BLaER1 treated with 17β-estradiol and CSF1 and Interleukin-3, amounts not matched to agents 10 nM and 100 nM (cell line): ENCODE measurements around the gene ZNF507.
"Not testable (repeated sequence)": the region's sequence is repeated elsewhere in the genome, so short reads cannot be mapped to it uniquely, and the experiment has no call there.

ENCODE experiments used
- H3K27ac ChIP-seq, 11 experiments: shearing (Covaris generic); formaldehyde crosslinking; 2 replicates each; pipeline ENCODE4 v1.8.1; 2022
- H3K27me3 ChIP-seq, 11 experiments: shearing (Covaris generic); formaldehyde crosslinking; 2 replicates each; pipeline ENCODE4 v1.8.1; 2022
- H3K36me3 ChIP-seq, 11 experiments: shearing (Covaris generic); formaldehyde crosslinking; 2 replicates each; pipeline ENCODE4 v1.8.1; 2022
- H3K4me1 ChIP-seq, 10 experiments: shearing (Covaris generic); formaldehyde crosslinking; 2 replicates each; pipeline ENCODE4 v1.8.1; 2022
- H3K4me2 ChIP-seq, 11 experiments: shearing (Covaris generic); formaldehyde crosslinking; 2 replicates each; pipeline ENCODE4 v1.8.1; 2022
- H3K4me3 ChIP-seq, 10 experiments: shearing (Covaris generic); formaldehyde crosslinking; 2 replicates each; pipeline ENCODE4 v1.8.1; 2022
- H3K9ac ChIP-seq, 11 experiments: shearing (Covaris generic); formaldehyde crosslinking; 2 replicates each; pipeline ENCODE4 v1.8.1; 2022
- H3K9me3 ChIP-seq, 11 experiments: shearing (Covaris generic); formaldehyde crosslinking; replicated peaks in 1 of 11; 2 replicates each; pipeline ENCODE4 v1.8.1; 2022
- H4K20me1 ChIP-seq, 11 experiments: shearing (Covaris generic); formaldehyde crosslinking; 2 replicates each; pipeline ENCODE4 v1.8.1; 2022
- Cebpa-rat ChIP-seq, 11 experiments: shearing (Covaris generic); IDR thresholded peaks; 2 replicates each; pipeline ENCODE4 v1.8.1; 2022

ZNF507 gene

DNA sequence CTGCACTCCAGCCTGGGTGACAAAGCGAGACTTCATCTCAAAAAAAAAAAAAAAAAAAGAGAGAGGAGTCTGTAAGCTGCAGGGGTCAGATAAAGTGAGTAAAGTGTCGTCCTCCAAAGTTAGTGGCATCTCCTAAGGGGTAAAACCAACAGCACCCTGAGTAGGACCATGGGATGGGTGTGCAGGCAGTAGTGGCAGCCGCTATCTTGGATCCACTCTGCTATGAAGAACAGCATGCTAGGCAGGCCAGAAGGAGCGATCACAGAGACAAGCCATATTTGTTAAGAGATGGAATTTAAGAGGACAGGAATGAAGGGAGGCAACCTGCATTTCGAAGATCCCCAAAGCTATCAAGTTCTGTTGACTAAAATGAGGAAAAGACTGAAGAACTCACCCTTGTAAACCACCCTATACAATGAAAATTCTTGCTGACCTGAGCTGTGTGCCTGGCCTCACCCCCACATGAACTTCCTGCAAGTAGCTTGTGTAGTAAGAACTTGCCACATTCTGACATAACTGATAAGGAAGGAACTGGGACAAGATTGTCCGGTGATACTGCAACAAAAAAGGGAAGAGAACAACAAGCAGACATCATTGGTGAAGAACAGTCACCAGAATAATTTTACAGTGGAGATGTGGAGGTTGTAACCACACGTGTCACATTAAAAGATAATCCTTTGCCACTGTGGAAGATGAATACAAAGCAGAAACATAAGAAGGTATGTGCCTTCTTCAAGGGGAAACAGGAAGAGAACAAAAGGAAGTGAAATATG, 76.4 kb downstream of the ZNF507 start:
- Histone ChIP-seq H3K9me3 (peaks cover 0 to 7% (median 0%) of the 10 kb centered on the region in 11 experiments; a peak in 3 of 22 replicates), H3K27me3 (no peaks in the 10 kb centered on the region), H4K20me1 (peaks cover 0 to 10% (median 0%) of the 10 kb centered on the region in 11 experiments; a peak in 1 of 22 replicates), H3K36me3 (peaks cover 22 to 85% (median 56%) of the 10 kb centered on the region in 11 experiments), H3K27ac (peak overlapping the region in 10 of 11 experiments; percentile 14 to 85 (median 66); a peak in 20 of 22 replicates), H3K4me2 (peak overlapping the region; percentile 4 to 89 (median 63)), H3K9ac (peak overlapping the region in 7 of 11 experiments; percentile 7 to 63 (median 44); a peak in 10 of 22 replicates), H3K4me1 (peaks cover 10 to 45% (median 24%) of the 10 kb centered on the region in 10 experiments), H3K4me3 (peak overlapping the region in 1 of 10 experiments; percentile 41; a peak in 3 of 20 replicates)
- TF ChIP-seq Cebpa-rat (IDR thresholded peaks at IDR 0.05) = peak in 6 of 11 experiments; percentile 9 to 63 (median 44); a peak in 4 of 22 replicates

DNA sequence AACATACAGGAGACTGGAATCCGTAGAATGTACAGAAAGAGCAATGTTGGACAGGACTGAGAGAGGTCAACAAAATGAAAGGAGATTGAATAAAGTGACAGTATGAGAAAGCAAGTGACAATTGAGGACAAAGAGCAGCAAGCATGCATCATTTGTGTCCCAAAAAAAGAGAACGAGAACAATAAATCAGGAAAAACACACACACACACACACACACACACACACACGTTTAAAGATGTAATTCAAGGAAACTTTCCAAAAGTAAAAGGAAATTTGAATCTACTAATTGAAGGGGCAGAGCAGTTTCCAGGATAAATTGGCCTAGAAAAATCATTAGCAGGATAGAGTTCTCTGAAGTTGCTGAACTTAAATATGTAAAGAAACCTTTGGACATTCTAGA, 77.0 kb downstream of the ZNF507 start:
- Histone ChIP-seq H3K4me1 (peaks cover 10 to 44% (median 24%) of the 10 kb centered on the region in 10 experiments), H3K36me3 (peaks cover 22 to 85% (median 54%) of the 10 kb centered on the region in 11 experiments), H3K9me3 (0 out of 22 replicates have a peak, but pooled peaks cover 0 to 6% (median 0%) of the 10 kb centered on the region in 11 experiments), H3K9ac (peak overlapping the region in 5 of 11 experiments; percentile 7 to 63 (median 61); a peak in 7 of 22 replicates), H3K4me3 (no peak overlapping the region), H4K20me1 (peaks cover 0 to 10% (median 0%) of the 10 kb centered on the region in 11 experiments; a peak in 1 of 22 replicates), H3K4me2 (peak overlapping the region; percentile 4 to 89 (median 63); a peak in 18 of 22 replicates), H3K27me3 (no peaks in the 10 kb centered on the region), H3K27ac (peak overlapping the region in 10 of 11 experiments; percentile 13 to 85 (median 66); a peak in 18 of 22 replicates)
- no peak for TF ChIP-seq Cebpa-rat (IDR thresholded peaks at IDR 0.05)

DNA sequence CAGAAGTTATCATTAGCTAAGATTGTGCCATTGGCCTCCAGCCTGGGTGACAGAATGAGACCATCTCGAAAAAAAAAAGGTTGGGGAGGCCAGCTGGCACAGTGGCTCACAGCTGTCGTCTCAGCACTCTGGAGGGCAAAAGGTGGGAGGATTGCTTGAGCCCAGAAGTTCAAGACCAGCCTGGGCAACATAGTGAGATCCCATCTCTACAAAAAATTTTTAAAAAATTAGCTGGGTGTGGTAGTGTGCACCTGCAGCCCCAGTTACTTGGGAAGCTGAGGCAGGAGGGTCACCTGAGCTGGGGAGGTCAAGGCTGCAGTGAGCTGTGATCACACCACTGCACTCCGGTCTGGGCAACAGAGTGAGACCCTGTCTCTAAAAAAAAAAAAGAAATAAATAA, 78.5 kb downstream of the ZNF507 start:
- Histone ChIP-seq H3K27ac (peak overlapping the region in 1 of 11 experiments; percentile 8; a peak in 1 of 22 replicates), H3K4me2 (peak overlapping the region in 3 of 11 experiments; percentile 12 to 89 (median 82); a peak in 3 of 22 replicates), H3K36me3 (peaks cover 25 to 85% (median 54%) of the 10 kb centered on the region in 11 experiments), H4K20me1 (peaks cover 0 to 14% (median 0%) of the 10 kb centered on the region in 11 experiments; a peak in 2 of 22 replicates), H3K4me1 (peaks cover 10 to 44% (median 24%) of the 10 kb centered on the region in 10 experiments)
- H3K9ac ChIP-seq, H3K9me3 ChIP-seq, H3K4me3 ChIP-seq, H3K27me3 ChIP-seq: not testable (repeated sequence)

DNA sequence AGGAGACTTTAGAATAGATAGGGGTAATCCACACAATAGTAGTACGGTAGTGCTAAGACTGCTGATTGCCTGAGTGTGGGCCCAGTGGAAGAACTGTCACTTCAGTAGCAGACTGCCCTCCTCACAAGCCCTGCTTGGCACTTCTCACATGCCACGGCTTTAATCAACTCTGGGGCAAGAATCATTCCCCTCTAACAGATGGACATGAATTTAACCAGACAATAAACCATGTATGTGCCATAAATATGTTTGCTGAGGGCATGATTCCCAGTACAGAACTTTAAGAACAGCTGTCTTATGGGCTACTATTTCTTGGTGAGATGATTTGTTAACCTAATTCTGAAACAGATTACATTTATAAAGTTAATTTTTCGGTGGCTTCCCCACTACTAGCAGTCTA, 82.1 kb downstream of the ZNF507 start:
- Histone ChIP-seq H4K20me1 (peaks cover 0 to 16% (median 0%) of the 10 kb centered on the region in 11 experiments; a peak in 2 of 22 replicates), H3K4me2 (no peak overlapping the region), H3K27me3 (no peaks in the 10 kb centered on the region), H3K4me1 (peaks cover 0 to 15% (median 5%) of the 10 kb centered on the region in 10 experiments; a peak in 16 of 20 replicates), H3K36me3 (peaks cover 37 to 94% (median 52%) of the 10 kb centered on the region in 11 experiments), H3K27ac (no peak overlapping the region), H3K9me3 (0 out of 22 replicates have a peak, but pooled peaks cover 0 to 6% (median 0%) of the 10 kb centered on the region in 11 experiments), H3K9ac (no peak overlapping the region), H3K4me3 (no peak overlapping the region)
- no peak for TF ChIP-seq Cebpa-rat (IDR thresholded peaks at IDR 0.05)

DNA sequence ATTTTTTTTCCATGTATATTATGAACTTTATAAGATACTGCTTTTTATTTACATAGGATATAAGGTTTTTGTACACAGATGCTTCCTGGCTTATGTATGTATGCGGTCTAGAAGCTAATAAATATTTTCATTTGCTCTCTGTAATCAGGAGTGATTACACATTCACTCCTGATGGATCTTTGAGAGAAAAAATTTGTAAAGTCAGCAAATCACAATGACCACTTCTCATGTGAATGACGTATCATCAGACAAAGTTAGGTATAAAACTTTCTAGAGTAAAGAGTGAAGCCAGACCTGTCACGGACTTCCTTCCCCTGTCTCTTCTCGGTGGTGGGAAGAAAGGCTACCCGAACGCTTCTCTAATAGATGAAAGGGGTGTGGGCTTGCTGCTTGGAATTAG, 91.3 kb downstream of the ZNF507 start:
- Histone ChIP-seq H4K20me1 (no peaks in the 10 kb centered on the region), H3K4me1 (peaks cover 0 to 5% (median 0%) of the 10 kb centered on the region in 10 experiments; a peak in 1 of 20 replicates), H3K27ac (no peak overlapping the region), H3K36me3 (peaks cover 64 to 99% (median 85%) of the 10 kb centered on the region in 11 experiments), H3K27me3 (no peaks in the 10 kb centered on the region), H3K4me3 (no peak overlapping the region), H3K9me3 (no peaks in the 10 kb centered on the region), H3K4me2 (no peak overlapping the region), H3K9ac (no peak overlapping the region)
- TF ChIP-seq Cebpa-rat (IDR thresholded peaks at IDR 0.05) = no peak

DNA sequence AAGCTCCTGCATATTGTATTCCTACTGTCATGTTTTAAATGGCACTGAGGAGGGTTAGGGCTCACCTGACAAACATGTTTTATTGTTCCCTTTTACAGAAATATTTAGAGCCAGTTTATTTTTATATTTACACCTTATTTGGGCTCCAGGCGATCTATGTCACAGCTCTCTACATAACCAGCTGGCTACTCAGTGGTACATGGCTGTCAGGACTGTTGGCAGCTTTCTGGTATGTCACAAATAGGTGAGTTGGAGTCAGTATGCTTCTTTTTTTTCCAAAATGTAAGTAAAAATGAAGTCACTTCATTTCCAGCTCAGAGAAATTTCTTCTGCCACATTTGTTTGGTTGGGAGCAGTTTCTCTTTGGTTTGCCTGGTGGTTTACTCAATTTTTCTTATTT, 91.7 kb downstream of the ZNF507 start:
- Histone ChIP-seq H3K9me3 (no peaks in the 10 kb centered on the region), H3K36me3 (peaks cover 68 to 99% (median 89%) of the 10 kb centered on the region in 11 experiments), H3K4me1 (peaks cover 0 to 5% (median 0%) of the 10 kb centered on the region in 10 experiments; a peak in 1 of 20 replicates), H3K27me3 (no peaks in the 10 kb centered on the region), H4K20me1 (no peaks in the 10 kb centered on the region), H3K4me3 (no peak overlapping the region), H3K27ac (no peak overlapping the region), H3K4me2 (no peak overlapping the region), H3K9ac (no peak overlapping the region)
- no peak for TF ChIP-seq Cebpa-rat (IDR thresholded peaks at IDR 0.05)
